Measurements from ENCODE around the gene VTI1B. TPM values are rescaled to one million over a fixed set of nuclear protein-coding genes. Genes with fewer than 3 reads are reported as not detected.
A peak's percentile ranks its signal among the peaks of the same experiment; 100 is the strongest.

The VTI1B gene
- total RNA-seq, 1 donor from 2014 or later = 125 TPM

DNA sequence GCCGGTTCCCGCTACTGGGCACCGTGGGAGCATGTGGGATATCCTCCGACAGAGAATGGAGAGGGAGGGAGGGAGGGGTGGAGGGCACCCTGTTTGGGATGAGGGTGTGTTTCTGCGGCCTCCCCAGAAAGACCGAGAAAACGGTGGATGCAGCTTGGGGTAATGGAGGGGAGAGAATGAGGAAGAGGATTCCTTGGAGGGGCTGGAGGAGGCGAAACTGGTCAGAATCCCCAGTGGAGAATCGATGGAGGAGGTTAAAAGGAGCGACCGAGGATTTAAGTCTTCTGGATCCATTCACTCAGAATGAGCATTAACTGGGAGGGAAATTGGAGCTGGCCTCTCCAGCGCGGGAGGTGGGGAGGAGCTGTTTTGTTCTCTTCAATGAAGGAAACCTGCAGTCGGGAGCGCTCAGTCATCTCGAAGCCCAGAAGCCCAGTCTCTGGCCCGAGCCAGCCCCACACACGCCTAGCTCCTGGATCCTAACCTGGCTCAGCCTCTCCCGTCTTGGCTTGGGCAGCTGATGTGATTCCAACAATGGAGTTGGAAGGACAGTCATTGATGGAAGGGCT, 54.1 kb downstream of the VTI1B start:
- Histone ChIP-seq H3K27me3 (ENCODE audit: low read depth) (no peaks in the 10 kb centered on the region), H3K9me3 (replicated peaks) (no peaks in the 10 kb centered on the region), H3K4me1 (peaks cover 26% of the 10 kb centered on the region), H3K27ac (replicated peaks) (peak overlapping the region; percentile 54), H3K36me3 (no peaks in the 10 kb centered on the region), H3K4me3 (peak overlapping the region; percentile 69)
- DNase-seq = no peak
- intact Hi-C loops (cut with micrococcal nuclease) = no loop called here
- TF ChIP-seq, protein P1, sequence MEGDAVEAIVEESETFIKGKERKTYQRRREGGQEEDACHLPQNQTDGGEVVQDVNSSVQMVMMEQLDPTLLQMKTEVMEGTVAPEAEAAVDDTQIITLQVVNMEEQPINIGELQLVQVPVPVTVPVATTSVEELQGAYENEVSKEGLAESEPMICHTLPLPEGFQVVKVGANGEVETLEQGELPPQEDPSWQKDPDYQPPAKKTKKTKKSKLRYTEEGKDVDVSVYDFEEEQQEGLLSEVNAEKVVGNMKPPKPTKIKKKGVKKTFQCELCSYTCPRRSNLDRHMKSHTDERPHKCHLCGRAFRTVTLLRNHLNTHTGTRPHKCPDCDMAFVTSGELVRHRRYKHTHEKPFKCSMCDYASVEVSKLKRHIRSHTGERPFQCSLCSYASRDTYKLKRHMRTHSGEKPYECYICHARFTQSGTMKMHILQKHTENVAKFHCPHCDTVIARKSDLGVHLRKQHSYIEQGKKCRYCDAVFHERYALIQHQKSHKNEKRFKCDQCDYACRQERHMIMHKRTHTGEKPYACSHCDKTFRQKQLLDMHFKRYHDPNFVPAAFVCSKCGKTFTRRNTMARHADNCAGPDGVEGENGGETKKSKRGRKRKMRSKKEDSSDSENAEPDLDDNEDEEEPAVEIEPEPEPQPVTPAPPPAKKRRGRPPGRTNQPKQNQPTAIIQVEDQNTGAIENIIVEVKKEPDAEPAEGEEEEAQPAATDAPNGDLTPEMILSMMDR (IDR thresholded peaks at IDR 0.05; ENCODE audit: borderline replicate concordance) = no peak

DNA sequence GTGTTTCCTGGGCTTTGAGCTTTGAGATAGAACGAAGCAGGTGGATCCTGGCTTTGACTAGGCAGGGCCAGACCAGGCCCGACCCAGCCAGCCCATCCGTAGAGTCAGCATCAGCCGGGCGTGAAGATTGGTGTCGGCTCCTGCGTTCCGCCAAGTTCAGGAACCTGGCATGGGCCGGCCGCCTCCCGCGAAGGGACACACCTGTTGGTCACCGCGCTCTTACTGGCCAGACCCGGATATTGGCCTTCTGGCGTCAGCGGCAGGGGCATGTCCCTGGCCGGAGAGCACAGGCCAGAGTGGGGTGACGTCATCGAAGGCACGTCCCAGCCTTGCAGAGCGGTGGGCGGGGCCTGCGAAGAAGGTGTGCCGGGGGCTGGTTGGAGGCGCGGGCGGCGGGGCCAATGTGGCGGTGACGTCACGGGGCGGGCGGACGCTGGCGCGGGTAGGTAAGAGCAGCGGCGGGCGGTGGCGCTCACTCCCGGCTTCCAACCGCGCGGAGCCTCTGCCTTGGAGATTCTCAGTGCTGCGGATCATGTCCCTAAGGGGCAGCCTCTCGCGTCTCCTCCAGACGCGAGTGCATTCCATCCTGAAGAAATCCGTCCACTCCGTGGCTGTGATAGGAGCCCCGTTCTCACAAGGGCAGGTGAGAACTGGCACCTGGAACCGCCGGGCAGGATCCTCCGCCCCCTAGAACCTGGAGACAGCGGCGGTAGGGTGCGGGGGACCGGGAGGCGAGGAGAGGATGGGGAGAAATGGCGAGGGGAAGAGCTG, 54.8 kb downstream of the VTI1B start, which contains the start of gene ARG2:
TSS of gene ARG2 (plus strand) at position 475 of the 771 bp plus-strand sequence. CDS start at position 533, 58 bp downstream.
- peaks cover 26% of the 10 kb centered on the region for H3K4me1 ChIP-seq
- H3K9me3 ChIP-seq (replicated peaks) = no peaks in the 10 kb centered on the region
- H3K27ac ChIP-seq (replicated peaks) = peak within 1 kb of the TSS; percentile 54
- TF ChIP-seq, protein P1 (IDR thresholded peaks at IDR 0.05; ENCODE audit: borderline replicate concordance) = no peak
- DNase-seq = peak; percentile 97
- intact Hi-C loops (cut with micrococcal nuclease) = no loop called here
- H3K4me3 ChIP-seq = peak within 1 kb of the TSS; percentile 69
- no peaks in the 10 kb centered on the region for H3K36me3 ChIP-seq
- no peaks in the 10 kb centered on the region for H3K27me3 ChIP-seq (ENCODE audit: low read depth)

DNA sequence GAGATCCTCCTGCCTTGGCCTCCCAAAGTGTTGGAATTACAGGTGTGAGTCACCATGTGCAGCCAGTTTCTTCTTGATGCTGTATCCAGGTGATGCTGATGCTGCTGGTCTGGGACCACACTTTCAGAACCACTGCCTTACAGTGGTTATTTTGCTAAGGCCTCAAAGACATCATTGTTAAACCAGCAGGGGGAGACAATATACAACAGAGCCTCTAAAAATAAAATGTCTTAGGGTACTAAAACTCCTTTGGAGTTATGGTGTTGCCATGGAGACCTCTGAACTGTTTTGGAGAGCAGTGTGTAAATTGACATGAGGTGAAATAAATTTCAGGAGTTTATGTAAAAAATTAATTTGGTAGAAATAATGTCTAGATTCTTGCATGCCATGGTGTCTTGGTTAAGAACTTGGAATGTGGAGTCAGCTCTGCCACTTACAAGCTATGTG, 55.8 kb downstream of the VTI1B start:
- Histone ChIP-seq H3K9me3 (replicated peaks) (no peaks in the 10 kb centered on the region), H3K27ac (replicated peaks) (peak overlapping the region; percentile 54), H3K4me3 (peak overlapping the region; percentile 69), H3K36me3 (no peaks in the 10 kb centered on the region), H3K4me1 (peaks cover 26% of the 10 kb centered on the region), H3K27me3 (ENCODE audit: low read depth) (no peaks in the 10 kb centered on the region)
- intact Hi-C loops (cut with micrococcal nuclease) = no loop called here
- TF ChIP-seq, protein P1 (IDR thresholded peaks at IDR 0.05; ENCODE audit: borderline replicate concordance) = peak; percentile 76
- no peak for DNase-seq

DNA sequence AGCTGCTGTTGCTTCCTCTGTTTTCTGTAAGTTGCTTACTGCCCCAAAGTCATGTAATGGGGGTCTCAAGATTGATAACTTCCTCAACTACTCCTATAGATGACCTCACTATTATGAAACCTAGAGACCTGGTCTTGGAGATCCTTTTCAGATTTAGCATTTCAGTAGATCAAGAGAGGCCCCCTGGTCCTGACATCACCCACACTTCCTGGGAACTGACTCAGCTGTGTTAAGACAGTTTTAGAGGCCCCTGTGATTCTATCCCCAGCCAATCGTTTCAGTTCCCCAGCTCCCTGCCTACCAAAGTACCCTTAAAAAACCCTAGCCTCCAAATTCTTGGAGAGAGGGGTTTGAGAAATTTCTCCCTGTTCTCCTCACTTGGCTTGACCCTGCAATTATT, 63.9 kb downstream of the VTI1B start:
- Histone ChIP-seq H3K27ac (replicated peaks) (no peak overlapping the region), H3K4me1 (no peaks in the 10 kb centered on the region), H3K27me3 (ENCODE audit: low read depth) (peaks cover 10% of the 10 kb centered on the region), H3K9me3 (replicated peaks) (no peaks in the 10 kb centered on the region), H3K36me3 (no peaks in the 10 kb centered on the region), H3K4me3 (no peak overlapping the region)
- intact Hi-C loops (cut with micrococcal nuclease) = no loop called here
- no peak for DNase-seq
- TF ChIP-seq, protein P1 (IDR thresholded peaks at IDR 0.05; ENCODE audit: borderline replicate concordance) = no peak

DNA sequence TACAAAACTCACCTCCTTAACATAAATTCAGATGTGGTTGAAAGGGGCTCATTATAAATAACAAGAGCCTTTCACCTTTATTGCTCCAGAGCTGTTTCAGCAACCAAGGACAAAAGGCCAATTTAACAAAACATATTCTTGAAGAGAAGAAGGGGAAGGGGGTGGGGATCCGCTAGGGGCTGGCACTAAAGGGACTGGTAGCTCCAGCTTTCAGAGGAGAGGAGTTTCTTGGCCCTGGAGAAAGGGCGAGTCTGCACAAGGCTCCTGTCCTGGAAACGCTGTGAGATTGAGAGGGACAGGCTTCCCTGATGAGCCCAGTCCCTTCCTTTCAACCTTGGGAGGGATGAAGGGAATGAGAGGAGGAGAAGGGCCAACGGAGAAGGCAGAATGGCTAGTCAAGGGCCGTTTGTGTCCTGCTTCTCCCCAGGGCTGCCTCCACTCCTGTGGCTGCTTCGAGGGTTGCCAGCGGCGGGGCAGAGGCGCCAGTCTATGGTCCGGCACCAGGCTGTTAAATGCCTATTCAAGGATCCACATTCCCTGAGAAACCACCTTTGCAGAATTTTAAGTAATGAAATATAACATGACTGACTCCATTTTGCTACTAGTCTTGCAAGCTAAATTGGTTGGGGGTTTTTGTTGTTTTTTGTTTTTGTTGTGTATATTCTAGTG, 64.7 kb downstream of the VTI1B start:
- intact Hi-C loops (cut with micrococcal nuclease) = no loop called here

More for the DNA sequence above, 64.7 kb downstream of the VTI1B start:
- no peaks in the 10 kb centered on the region for H3K4me1 ChIP-seq
- H3K27ac ChIP-seq (replicated peaks) = no peak overlapping the region
- H3K27me3 ChIP-seq (ENCODE audit: low read depth) = peaks cover 13% of the 10 kb centered on the region
- DNase-seq = no peak
- TF ChIP-seq, protein P1 (IDR thresholded peaks at IDR 0.05; ENCODE audit: borderline replicate concordance) = no peak
- H3K36me3 ChIP-seq = no peaks in the 10 kb centered on the region
- no peak overlapping the region for H3K4me3 ChIP-seq
- no peaks in the 10 kb centered on the region for H3K9me3 ChIP-seq (replicated peaks)

Data from left ventricle myocardium inferior (tissue), 1 donor.